MV-4-11 (cell line): ENCODE results near the gene TSPAN18.

Source experiments
- DNase-seq: peaks from one replicate; lab custom pipeline; 2025; lab: John Stamatoyannopoulos, UW

The TSPAN18 gene

GRCh38 chr11:44726283-44727113, at the start of gene TSPAN18:
Gene TSPAN18, plus strand, starts transcription at chr11:44726962. Its CDS starts 179,455 bp downstream, at chr11:44906417.
- no peak for DNase-seq

GRCh38 chr11:44680982-44681597, 45.7 kb upstream of the TSPAN18 start:
- DNase-seq, result no peak

DNA sequence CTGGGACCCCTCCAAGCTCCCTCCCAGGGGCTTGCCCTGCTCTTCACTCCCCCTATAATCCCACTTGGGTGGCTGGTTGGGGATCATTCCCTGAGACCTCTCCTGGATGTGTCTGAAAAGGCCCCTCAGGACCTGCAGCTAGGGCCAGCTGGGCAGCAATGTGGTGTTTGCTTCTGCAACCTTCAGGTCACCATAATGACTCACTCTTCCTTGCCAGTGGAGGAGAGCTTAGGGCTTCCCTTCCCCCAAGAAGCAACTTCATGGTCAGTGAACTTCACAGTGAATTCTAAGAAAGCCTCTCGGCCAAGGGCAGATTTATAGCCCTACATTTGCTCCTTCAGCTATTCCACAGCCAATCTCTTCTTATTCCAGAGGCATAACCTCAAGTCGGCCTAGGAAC, 45.1 kb upstream of the TSPAN18 start:
- peak; percentile 66 for DNase-seq

DNA sequence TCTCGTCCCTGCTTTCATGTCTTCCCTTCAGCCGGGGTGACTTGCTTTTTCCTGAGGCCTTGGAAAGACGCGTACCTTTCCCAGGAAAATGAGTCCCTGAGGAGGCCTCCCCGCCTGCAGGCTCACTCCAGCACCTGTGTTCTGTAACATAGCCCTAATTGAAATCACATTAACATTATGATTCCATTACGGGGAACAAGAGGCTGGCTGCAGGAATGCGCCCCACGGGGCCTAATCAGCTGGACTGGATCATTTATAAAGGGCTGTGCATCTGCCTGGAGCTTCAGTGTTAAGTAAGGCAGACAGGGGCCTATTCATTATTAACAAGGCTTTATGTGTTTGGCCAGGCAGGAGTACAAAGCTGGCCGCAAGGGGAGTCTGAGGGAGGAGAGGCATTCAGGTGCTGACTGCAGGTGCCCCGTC, 41.9 kb upstream of the TSPAN18 start:
- no peak for DNase-seq

GRCh38 chr11:44687388-44687787, 39.4 kb upstream of the TSPAN18 start:
- DNase-seq, result peak; percentile 9

- no peak for DNase-seq
Observed at GRCh38 chr11:44689265-44689664, 37.5 kb upstream of the TSPAN18 start.

DNA sequence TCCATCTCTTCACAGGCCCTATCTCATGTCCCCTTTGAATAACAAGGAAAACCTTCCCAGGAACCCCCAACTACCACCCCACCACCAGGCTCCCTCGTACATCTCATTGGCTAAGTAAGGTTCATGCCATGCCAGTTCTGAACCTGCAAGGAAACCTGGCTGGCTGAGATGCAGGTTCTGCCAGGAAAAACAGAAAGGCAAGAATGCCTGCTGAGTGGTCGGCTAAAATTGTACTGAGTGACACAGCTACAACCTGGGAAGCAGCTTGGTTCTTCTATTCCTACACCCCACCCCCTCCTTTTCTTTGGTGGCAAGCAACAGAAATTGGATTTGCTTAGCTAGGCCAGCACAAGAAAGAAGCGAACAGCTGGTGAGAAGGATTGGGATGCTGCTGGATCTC, 36.1 kb upstream of the TSPAN18 start:
- no peak for DNase-seq

DNA sequence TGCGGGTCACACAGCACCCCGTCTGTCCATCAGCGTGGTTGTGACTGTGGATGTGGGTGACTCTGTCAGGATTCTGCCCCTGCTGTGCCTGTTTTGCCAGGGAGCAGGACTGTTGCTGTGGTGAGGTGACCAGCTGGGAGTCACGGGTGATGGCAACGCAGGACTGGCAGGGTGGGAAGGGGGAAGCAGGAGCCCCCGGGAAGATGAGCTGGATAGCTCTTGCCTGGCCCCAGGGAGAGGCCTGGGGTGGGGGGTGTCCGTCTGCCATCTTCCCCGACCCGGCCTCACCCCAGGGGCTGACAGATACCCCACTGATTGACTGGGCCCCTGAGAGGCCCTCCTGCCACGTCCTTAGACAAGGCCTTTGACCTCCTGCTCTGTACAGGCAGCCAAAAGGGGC, 34.3 kb upstream of the TSPAN18 start:
- DNase-seq, result no peak

DNA sequence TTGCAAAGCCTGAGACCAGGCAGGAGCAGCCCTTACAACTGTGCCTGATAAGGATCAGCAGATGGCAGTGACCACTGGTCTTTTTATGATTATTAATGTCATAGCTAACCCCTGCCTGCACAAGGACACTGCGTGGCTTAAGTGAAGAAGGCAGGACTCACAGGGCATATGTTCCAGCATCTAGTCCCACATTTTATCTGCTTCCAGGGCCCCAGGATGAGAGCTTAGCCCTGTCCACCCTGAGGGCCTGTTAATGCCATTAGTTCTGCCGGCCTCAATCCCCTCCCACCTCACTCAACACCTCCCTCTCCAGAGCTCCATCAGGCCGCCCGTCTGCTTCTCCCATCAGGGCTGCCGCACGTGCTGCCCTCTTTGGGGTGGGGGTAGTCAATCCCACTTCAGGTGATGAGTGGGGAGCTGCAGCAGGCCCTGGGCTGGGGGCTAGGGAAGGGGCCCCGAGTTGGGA, 33.1 kb upstream of the TSPAN18 start:
- DNase-seq, result no peak

GRCh38 chr11:44694443-44694842, 32.3 kb upstream of the TSPAN18 start:
- no peak for DNase-seq

- no peak for DNase-seq
Observed at GRCh38 chr11:44695169-44695833, 31.5 kb upstream of the TSPAN18 start.

GRCh38 chr11:44698252-44698912, 28.4 kb upstream of the TSPAN18 start:
- DNase-seq, result no peak

DNA sequence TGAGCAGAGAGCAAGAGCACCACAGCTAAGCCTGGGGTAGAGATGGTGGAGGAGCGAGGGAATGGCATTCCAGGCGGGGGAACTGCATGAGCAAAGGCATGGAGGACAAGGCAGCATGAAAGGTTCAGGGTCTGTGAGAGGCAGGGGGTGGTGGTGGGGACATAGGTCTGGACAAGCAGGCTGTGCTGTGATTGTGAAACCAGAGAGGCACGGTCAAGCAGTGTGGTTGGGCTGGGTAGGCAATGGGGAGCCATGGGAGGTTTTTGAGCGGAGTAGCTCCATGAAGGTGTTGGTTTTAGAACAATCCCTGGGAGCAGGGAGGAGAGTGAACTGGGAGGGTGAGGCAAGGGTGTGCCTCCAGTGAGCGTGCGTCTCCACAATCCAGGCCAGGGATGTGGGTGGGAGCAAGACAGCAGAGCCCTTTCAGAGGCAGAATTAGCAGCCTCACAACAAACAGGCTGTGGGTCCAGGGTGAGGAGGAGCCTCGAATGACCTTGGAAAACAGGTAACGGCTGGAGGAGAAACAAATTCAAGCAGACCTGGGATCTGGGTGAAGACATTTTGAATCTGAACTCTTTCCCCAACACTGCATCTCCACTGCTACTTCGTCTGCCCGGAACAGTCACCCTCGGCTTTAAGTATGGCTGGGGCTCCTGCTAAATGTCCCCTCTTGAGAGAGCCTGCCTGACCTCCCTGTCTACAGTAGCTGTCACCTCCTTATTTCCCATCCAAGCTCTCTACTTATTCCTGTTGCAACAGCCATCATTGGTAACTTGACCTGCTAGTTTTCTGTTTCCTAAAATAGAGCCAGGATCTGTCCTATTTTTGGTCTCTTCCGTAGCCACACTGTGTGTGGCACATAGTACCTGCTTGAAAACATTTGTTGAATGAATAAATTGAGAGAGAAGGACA, 27.0 kb upstream of the TSPAN18 start:
- DNase-seq, result no peak

DNA sequence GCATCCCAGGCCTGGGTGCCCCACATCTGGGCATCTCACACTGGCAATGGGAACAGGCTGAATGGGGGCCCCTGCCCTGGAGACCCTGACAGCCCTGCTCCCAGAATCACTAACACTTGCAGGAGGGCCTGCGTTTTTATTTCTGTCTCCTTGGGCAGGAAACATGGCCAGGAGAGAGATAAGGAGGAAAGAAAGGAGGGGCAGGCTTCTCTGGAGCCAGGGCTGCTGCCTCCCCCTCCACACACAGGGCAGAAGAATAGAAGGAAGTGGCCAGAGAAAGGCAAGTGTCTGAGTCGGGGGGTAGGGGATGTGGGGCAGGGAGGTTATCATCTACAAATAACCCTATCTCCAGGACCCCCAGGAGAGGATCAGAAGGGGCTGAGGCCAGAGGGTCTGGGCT, 25.5 kb upstream of the TSPAN18 start:
- DNase-seq, result no peak

GRCh38 chr11:44702889-44703288, 23.9 kb upstream of the TSPAN18 start:
- no peak for DNase-seq

GRCh38 chr11:44707094-44707493, 19.7 kb upstream of the TSPAN18 start:
- DNase-seq, result no peak

DNA sequence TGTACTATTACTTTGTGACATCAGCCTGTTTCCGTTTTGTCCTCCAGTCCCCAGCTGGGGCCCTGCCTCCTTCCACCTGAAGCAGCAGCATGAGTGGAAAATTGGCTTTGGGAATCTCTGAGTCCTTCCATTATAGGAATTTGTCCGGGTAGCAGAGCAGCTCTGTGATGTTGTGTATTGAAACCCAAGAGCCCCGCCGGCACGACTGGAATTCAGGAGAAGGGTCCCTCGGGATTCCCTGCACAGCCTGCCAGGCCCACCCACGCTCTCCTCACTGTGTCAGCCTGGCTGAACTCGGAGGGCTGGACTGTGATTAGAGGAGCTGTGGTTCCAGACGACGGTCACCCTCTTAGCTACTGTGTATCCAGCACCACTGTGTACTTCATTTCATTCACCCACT, 18.8 kb upstream of the TSPAN18 start:
- DNase-seq, result no peak

DNA sequence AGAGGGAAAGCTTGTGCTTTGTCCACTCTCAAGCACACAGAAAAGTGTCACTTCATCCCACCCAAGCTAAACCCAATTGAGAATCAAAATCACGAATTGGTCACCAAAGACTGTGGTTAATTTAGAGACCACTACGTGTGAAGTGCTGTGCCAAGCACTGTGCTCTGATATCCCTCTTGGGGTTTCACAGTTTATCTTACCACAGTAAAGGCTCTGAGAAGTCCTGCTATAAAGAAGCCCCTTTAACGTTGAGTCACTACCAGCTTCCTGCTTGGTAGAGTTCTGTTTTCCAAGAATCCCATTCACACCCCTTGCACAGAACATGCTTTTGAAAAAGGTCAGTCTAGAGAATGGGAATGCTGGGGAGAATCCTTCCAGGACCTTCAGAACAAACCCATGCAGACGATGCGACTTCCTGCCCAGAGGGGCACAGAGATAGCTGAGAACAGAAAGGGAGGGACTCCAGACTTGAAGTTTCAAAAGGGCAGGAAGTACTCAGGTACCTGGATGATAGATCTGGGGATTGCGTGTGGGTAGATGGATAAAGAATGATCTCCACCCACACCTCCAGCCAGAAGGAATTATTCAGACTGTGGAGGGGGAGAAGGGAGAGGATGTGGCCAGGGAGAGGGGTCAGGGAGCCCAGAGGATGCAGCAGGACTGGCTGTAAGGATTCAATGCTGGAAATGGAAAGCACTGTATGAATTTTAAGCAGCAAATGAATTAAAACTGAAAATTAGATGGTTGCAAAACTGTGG, 18.1 kb upstream of the TSPAN18 start:
- DNase-seq, result no peak

DNA sequence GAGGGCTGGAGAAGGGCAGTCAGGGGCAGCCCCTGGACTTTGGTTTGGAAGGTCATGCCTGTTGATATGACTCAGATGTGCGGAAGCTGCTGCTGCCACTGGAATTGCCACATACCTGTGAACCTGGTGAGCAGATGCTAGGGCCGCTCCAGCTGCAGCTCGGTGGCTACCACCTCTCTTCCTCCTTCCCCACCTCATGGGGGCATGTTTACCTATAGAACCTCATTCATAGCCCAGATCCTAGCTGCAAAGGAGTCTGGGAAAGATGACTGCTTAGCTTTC, 17.5 kb upstream of the TSPAN18 start:
- no peak for DNase-seq

DNA sequence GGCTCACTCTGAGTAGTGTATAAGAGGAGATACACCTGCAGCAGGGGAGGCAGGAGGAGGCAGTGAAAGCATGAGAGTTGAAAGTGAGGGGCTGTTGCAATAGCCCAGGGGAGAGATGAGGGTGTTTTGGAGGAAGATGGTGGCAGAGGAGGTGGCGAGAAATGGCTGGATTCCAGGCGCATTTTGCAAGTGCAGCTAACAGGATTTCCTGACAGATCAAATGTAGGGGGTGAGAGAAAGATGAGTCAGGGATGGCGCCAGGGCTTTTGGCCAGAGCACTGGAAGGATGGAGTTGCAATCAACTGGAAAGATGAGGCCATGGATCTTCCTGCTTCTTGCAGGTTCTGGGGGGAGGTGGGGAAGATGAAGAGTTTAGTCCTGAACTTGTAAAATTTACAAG, 16.8 kb upstream of the TSPAN18 start:
- no peak for DNase-seq
